WTC11 (cell line): ENCODE data around the gene PKIB. TPM values are rescaled to one million over a fixed set of nuclear protein-coding genes. Genes with fewer than 3 reads are reported as not detected.

Experiments used
- ATAC-seq: fragments of 200-7000 bp; cut with Tn5 transposase; 2 replicates; pipeline ENCODE4 v1.10.0; 2021; ENCODE audit warnings: mild to moderate bottlenecking, moderate library complexity
- CTCF ChIA-PET: fragments of 300-600 bp; sonication (Branson Sonifier 250); formaldehyde crosslinking; loops from one replicate; lab custom pipeline; 2021; ENCODE audit warnings: antibody characterized with exemption; lab: Charles Lee
- POLR2A ChIA-PET: fragments of 350-600 bp; sonication (Branson Sonifier 250); formaldehyde crosslinking; loops from one replicate; lab custom pipeline; 2021; ENCODE audit warnings: antibody characterized with exemption; lab: Charles Lee
- DNase-seq: peaks from one replicate; pipeline ENCODE4 v3.0.0; 2021; ENCODE audit warnings: low spot score
- H3K27ac Mint-ChIP-seq: 2 replicates; pipeline ENCODE4 v1.8.0; 2021; ENCODE audit warnings: mixed read lengths
- H3K27me3 Mint-ChIP-seq: 2 replicates; pipeline ENCODE4 v1.8.0; 2021; ENCODE audit warnings: low read depth, mild to moderate bottlenecking, moderate library complexity, mixed read lengths
- H3K36me3 Mint-ChIP-seq: 2 replicates; pipeline ENCODE4 v1.8.0; 2021; ENCODE audit warnings: mixed read lengths
- H3K4me1 Mint-ChIP-seq: 2 replicates; pipeline ENCODE4 v1.8.0; 2022; ENCODE audit warnings: mixed read lengths
- H3K4me3 Mint-ChIP-seq: 2 replicates; pipeline ENCODE4 v1.8.0; 2021; ENCODE audit warnings: mild to moderate bottlenecking, moderate library complexity, mixed read lengths
- H3K9me3 Mint-ChIP-seq: 2 replicates; pipeline ENCODE4 v1.8.0; 2021; ENCODE audit warnings: mixed read lengths
- ATF1 ChIP-seq: sonication (generic); formaldehyde crosslinking; IDR thresholded peaks from 2 replicates; pipeline ENCODE4 v1.8.1; 2023; ENCODE audit warnings: mild to moderate bottlenecking, moderate library complexity, missing genetic modification reagents
- CBFB ChIP-seq: sonication (generic); formaldehyde crosslinking; IDR thresholded peaks from 2 replicates; pipeline ENCODE4 v1.8.1; 2022; ENCODE audit warnings: mild to moderate bottlenecking, low read depth, missing genetic modification reagents
- ELF4 ChIP-seq: sonication (generic); formaldehyde crosslinking; IDR thresholded peaks from 2 replicates; pipeline ENCODE4 v1.8.1; 2022; ENCODE audit warnings: low read depth, mild to moderate bottlenecking, moderate library complexity, missing genetic modification reagents
- ETV6 ChIP-seq: sonication (generic); formaldehyde crosslinking; IDR thresholded peaks from 2 replicates; pipeline ENCODE4 v1.8.1; 2022; ENCODE audit warnings: mild to moderate bottlenecking, missing genetic modification reagents
- FOXJ3 ChIP-seq: sonication (generic); formaldehyde crosslinking; IDR thresholded peaks from 2 replicates; pipeline ENCODE4 v1.9.0; 2021; ENCODE audit warnings: missing genetic modification reagents, mild to moderate bottlenecking, borderline replicate concordance
- IRF2 ChIP-seq: sonication (generic); formaldehyde crosslinking; IDR thresholded peaks from 2 replicates; pipeline ENCODE4 v1.8.0; 2022; ENCODE audit warnings: low read depth, missing genetic modification reagents, borderline replicate concordance
- JAZF1 ChIP-seq: fragments of 250-450 bp; sonication (Bioruptor Pico); IDR thresholded peaks from 2 replicates; pipeline ENCODE4 v1.9.0; 2021; ENCODE audit warnings: moderate library complexity, mild to moderate bottlenecking, inconsistent platforms
- MXD4 ChIP-seq: fragments of 250-450 bp; sonication (Bioruptor Pico); IDR thresholded peaks from 2 replicates; pipeline ENCODE4 v1.8.0; 2021; ENCODE audit warnings: mild to moderate bottlenecking, moderate library complexity, borderline replicate concordance
- NFATC4 ChIP-seq: fragments of 250-450 bp; sonication (Bioruptor Pico); IDR thresholded peaks from 2 replicates; pipeline ENCODE4 v1.9.0; 2021; ENCODE audit warnings: mild to moderate bottlenecking
- NFE2L1 ChIP-seq: sonication (generic); formaldehyde crosslinking; IDR thresholded peaks from 2 replicates; pipeline ENCODE4 v1.8.1; 2023; ENCODE audit warnings: missing genetic modification reagents
- SMAD3 ChIP-seq: sonication (generic); formaldehyde crosslinking; IDR thresholded peaks from 2 replicates; pipeline ENCODE4 v1.8.0; 2022; ENCODE audit warnings: missing genetic modification reagents, mild to moderate bottlenecking, borderline replicate concordance
- SP1 ChIP-seq: sonication (generic); formaldehyde crosslinking; conservative IDR thresholded peaks from 2 replicates; pipeline ENCODE4 v1.8.1; 2022; ENCODE audit warnings: missing genetic modification reagents
- ZNF423 ChIP-seq: fragments of 250-450 bp; sonication (Bioruptor Pico); IDR thresholded peaks from 2 replicates; pipeline ENCODE4 v2.1.2; 2022; ENCODE audit warnings: mild to moderate bottlenecking, moderate library complexity
- ZNF671 ChIP-seq: fragments of 250-450 bp; sonication (Bioruptor Pico); IDR thresholded peaks from 2 replicates; pipeline ENCODE4 v1.8.0; 2021; ENCODE audit warnings: mild to moderate bottlenecking
- total RNA-seq: library from RNA; stranded (reverse); gene quantifications from 3 replicates; pipeline ENCODE4 v1.2.3, GENCODE V29; 2021
- TF ChIP-seq, protein P1 (sequence below): sonication (generic); formaldehyde crosslinking; IDR thresholded peaks from 2 replicates; pipeline ENCODE4 v1.8.0; 2022; ENCODE audit warnings: mild to moderate bottlenecking, missing genetic modification reagents
- TF ChIP-seq, protein P2 (sequence below): fragments of 250-450 bp; sonication (Bioruptor Pico); conservative IDR thresholded peaks from 2 replicates; pipeline ENCODE4 v1.9.0; 2021; ENCODE audit warnings: mild to moderate bottlenecking
- TF ChIP-seq, protein P3 (sequence below): sonication (generic); formaldehyde crosslinking; IDR thresholded peaks from 2 replicates; pipeline ENCODE4 v1.8.0; 2022; ENCODE audit warnings: missing genetic modification reagents
- TF ChIP-seq, protein P4 (sequence below): sonication (generic); formaldehyde crosslinking; conservative IDR thresholded peaks from 2 replicates; pipeline ENCODE4 v1.8.1; 2023; ENCODE audit warnings: mild to moderate bottlenecking, low read depth, missing genetic modification reagents, moderate library complexity
- TF ChIP-seq, protein P5 (sequence below): sonication (generic); formaldehyde crosslinking; IDR thresholded peaks from 2 replicates; pipeline ENCODE4 v1.8.0; 2023; ENCODE audit warnings: missing genetic modification reagents
- TF ChIP-seq, protein P6 (sequence below): fragments of 200-600 bp; IDR thresholded peaks from 2 replicates; pipeline ENCODE4 v1.8.0; 2022; ENCODE audit warnings: antibody characterized with exemption

Gene PKIB
- total RNA-seq, 1 experiment from 2014 or later: 26.4 TPM

DNA sequence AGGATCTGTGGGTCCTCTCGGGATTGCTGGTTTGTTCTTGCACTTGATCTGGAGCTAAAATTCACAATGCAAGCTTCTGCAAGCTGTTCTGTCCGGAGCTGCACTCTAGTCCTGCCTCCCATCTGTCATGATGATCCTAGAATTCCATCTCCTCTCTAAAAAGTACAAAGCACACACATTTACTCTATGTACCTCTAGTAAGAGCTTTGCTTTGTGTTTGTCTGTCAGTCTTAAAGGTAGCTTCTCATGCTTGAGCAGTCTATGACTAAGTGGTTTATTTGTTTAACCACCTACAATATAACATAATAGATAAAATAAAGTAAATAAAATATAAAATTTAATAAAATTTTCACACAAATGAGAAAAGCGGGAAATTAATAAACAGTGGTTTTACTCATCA lies 46.0 kb upstream of the PKIB start:
- no peaks in the 10 kb centered on the region; the same call in 1 of the 2 replicates for H3K27me3 Mint-ChIP-seq
- no peak overlapping the region for H3K4me3 Mint-ChIP-seq
- CTCF ChIA-PET: interaction anchor here (3.0 kb wide), 1 partner anchor 34 kb away, joined by 9 read pairs; no protein-coding TSS in a partner anchor
- DNase-seq (no peak), ATAC-seq (no peak)
- peaks cover 14% of the 10 kb centered on the region for H3K36me3 Mint-ChIP-seq
- H3K4me1 Mint-ChIP-seq: peaks cover 19% of the 10 kb centered on the region
- no peak overlapping the region for H3K27ac Mint-ChIP-seq
- TF ChIP-seq ATF1 (CRISPR knock-in tag): no peak
- TF ChIP-seq NFE2L1: no peak
- no peak for TF ChIP-seq NFATC4 (CRISPR knock-in tag)
- no peak for TF ChIP-seq MXD4 (CRISPR knock-in tag)
- TF ChIP-seq, protein P1, sequence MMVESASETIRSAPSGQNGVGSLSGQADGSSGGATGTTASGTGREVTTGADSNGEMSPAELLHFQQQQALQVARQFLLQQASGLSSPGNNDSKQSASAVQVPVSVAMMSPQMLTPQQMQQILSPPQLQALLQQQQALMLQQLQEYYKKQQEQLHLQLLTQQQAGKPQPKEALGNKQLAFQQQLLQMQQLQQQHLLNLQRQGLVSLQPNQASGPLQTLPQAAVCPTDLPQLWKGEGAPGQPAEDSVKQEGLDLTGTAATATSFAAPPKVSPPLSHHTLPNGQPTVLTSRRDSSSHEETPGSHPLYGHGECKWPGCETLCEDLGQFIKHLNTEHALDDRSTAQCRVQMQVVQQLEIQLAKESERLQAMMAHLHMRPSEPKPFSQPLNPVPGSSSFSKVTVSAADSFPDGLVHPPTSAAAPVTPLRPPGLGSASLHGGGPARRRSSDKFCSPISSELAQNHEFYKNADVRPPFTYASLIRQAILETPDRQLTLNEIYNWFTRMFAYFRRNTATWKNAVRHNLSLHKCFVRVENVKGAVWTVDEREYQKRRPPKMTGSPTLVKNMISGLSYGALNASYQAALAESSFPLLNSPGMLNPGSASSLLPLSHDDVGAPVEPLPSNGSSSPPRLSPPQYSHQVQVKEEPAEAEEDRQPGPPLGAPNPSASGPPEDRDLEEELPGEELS: no peak
- TF ChIP-seq ZNF423: no peak
- TF ChIP-seq ETV6 (CRISPR knock-in tag): no peak
- TF ChIP-seq, protein P2, sequence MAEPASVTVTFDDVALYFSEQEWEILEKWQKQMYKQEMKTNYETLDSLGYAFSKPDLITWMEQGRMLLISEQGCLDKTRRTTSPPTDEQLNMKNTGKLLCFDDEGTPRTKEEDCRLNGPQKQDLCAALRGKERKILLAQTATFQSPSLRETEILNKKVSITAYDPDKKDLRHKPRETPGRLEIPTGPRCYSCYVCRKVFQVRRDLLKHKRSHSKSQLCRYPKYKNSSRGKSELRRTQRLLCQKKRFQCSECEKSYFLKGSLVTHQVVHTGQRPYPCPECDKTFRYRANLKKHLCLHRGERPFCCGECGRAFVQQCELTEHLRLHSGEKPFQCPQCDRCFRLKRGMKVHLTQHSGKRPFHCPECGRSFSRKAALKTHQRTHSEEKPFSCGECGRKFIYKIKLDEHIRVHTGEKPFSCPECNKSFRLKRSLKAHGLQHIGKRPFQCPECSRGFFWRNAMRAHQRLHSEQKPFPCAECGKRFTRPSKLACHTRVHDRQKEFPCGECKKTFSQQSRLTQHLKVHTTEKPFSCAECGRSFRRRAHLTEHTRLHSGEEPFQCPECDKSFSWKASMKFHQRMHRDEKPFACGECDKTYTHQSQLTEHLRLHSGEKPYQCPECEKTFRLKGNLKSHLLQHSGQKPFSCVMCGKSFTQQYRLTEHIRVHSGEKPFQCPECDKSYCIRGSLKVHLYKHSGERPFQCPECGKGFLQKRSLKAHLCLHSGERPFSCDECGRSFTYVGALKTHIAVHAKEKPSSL (CRISPR knock-in tag): no peak
- TF ChIP-seq, protein P3, sequence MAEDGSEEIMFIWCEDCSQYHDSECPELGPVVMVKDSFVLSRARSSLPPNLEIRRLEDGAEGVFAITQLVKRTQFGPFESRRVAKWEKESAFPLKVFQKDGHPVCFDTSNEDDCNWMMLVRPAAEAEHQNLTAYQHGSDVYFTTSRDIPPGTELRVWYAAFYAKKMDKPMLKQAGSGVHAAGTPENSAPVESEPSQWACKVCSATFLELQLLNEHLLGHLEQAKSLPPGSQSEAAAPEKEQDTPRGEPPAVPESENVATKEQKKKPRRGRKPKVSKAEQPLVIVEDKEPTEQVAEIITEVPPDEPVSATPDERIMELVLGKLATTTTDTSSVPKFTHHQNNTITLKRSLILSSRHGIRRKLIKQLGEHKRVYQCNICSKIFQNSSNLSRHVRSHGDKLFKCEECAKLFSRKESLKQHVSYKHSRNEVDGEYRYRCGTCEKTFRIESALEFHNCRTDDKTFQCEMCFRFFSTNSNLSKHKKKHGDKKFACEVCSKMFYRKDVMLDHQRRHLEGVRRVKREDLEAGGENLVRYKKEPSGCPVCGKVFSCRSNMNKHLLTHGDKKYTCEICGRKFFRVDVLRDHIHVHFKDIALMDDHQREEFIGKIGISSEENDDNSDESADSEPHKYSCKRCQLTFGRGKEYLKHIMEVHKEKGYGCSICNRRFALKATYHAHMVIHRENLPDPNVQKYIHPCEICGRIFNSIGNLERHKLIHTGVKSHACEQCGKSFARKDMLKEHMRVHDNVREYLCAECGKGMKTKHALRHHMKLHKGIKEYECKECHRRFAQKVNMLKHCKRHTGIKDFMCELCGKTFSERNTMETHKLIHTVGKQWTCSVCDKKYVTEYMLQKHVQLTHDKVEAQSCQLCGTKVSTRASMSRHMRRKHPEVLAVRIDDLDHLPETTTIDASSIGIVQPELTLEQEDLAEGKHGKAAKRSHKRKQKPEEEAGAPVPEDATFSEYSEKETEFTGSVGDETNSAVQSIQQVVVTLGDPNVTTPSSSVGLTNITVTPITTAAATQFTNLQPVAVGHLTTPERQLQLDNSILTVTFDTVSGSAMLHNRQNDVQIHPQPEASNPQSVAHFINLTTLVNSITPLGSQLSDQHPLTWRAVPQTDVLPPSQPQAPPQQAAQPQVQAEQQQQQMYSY (CRISPR knock-in tag): no peak
- no peak for TF ChIP-seq ELF4 (CRISPR knock-in tag)
- no peak for TF ChIP-seq JAZF1 (CRISPR knock-in tag)
- no peak for TF ChIP-seq IRF2
- TF ChIP-seq CBFB (CRISPR knock-in tag): no peak
- TF ChIP-seq, protein P4, sequence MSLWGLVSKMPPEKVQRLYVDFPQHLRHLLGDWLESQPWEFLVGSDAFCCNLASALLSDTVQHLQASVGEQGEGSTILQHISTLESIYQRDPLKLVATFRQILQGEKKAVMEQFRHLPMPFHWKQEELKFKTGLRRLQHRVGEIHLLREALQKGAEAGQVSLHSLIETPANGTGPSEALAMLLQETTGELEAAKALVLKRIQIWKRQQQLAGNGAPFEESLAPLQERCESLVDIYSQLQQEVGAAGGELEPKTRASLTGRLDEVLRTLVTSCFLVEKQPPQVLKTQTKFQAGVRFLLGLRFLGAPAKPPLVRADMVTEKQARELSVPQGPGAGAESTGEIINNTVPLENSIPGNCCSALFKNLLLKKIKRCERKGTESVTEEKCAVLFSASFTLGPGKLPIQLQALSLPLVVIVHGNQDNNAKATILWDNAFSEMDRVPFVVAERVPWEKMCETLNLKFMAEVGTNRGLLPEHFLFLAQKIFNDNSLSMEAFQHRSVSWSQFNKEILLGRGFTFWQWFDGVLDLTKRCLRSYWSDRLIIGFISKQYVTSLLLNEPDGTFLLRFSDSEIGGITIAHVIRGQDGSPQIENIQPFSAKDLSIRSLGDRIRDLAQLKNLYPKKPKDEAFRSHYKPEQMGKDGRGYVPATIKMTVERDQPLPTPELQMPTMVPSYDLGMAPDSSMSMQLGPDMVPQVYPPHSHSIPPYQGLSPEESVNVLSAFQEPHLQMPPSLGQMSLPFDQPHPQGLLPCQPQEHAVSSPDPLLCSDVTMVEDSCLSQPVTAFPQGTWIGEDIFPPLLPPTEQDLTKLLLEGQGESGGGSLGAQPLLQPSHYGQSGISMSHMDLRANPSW: no peak
- TF ChIP-seq, protein P5, sequence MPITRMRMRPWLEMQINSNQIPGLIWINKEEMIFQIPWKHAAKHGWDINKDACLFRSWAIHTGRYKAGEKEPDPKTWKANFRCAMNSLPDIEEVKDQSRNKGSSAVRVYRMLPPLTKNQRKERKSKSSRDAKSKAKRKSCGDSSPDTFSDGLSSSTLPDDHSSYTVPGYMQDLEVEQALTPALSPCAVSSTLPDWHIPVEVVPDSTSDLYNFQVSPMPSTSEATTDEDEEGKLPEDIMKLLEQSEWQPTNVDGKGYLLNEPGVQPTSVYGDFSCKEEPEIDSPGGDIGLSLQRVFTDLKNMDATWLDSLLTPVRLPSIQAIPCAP (CRISPR knock-in tag): no peak
- no peak for TF ChIP-seq SMAD3
- TF ChIP-seq, protein P6, sequence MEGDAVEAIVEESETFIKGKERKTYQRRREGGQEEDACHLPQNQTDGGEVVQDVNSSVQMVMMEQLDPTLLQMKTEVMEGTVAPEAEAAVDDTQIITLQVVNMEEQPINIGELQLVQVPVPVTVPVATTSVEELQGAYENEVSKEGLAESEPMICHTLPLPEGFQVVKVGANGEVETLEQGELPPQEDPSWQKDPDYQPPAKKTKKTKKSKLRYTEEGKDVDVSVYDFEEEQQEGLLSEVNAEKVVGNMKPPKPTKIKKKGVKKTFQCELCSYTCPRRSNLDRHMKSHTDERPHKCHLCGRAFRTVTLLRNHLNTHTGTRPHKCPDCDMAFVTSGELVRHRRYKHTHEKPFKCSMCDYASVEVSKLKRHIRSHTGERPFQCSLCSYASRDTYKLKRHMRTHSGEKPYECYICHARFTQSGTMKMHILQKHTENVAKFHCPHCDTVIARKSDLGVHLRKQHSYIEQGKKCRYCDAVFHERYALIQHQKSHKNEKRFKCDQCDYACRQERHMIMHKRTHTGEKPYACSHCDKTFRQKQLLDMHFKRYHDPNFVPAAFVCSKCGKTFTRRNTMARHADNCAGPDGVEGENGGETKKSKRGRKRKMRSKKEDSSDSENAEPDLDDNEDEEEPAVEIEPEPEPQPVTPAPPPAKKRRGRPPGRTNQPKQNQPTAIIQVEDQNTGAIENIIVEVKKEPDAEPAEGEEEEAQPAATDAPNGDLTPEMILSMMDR: no peak
- no peak for TF ChIP-seq ZNF671 (CRISPR knock-in tag)
- TF ChIP-seq SP1: no peak
- no peak for TF ChIP-seq FOXJ3
- POLR2A ChIA-PET: no interaction called here
- peaks cover 19% of the 10 kb centered on the region for H3K9me3 Mint-ChIP-seq
